HG02852 (cell line): ENCODE measurements around the gene ZNF326.
"Not testable (repeated sequence)": the region's sequence is repeated elsewhere in the genome, so short reads cannot be mapped to it uniquely, and the experiment has no call there.

Experiments used
- ATAC-seq: cut with Tn5 transposase; IDR thresholded peaks from one replicate; pipeline ENCODE4 v1.9.1; 2021; ENCODE audit warnings: mild to moderate bottlenecking, moderate library complexity; ENCODE audit not compliant: unreplicated experiment

ZNF326 gene

DNA sequence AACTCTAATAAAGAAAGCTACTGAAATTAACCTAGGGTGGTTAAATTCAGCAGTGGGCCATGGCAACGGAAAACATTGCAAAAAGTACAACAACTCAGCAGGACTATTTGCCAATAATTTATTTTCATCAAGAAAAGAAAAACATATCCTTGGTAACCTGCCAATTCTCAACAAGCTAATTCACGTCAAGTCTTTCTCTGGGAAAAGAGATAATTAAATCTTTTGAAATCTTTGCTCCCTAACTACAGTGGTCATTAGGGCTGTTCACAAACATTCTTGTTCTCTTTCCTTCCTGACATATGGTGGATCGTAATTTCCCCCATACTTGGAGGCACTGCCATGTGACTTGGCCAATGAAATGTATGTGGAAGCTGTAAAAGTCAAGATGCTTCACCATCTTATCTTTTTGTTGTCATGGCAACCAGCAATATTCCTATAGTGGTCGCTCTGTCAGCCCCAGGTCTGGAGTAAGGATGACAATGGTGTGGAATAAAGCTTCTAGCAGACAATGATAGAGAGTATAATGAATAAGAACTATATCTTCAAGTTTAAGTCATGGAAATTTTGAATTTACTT is 29.6 kb upstream of the ZNF326 start:
- ATAC-seq, result no peak

DNA sequence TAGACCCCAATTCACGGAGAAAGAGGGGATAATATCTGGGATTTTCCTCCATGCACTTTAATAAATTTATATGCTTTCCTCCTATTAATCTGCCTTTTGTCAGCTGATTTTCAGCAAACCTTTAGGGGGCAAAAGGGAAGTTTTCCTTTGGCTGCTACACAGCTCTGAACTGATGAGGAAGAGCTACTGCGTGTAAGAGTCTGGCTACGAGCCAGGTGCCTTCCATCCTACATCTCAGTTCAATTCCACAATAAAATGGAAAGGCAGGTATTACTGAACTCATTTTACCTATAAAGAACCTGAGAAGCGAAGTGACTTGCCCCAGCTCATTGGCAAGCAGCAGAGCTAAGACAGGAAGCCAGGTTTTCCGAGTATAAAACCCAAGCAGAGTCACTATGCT is 28.3 kb upstream of the ZNF326 start:
- no peak for ATAC-seq

DNA sequence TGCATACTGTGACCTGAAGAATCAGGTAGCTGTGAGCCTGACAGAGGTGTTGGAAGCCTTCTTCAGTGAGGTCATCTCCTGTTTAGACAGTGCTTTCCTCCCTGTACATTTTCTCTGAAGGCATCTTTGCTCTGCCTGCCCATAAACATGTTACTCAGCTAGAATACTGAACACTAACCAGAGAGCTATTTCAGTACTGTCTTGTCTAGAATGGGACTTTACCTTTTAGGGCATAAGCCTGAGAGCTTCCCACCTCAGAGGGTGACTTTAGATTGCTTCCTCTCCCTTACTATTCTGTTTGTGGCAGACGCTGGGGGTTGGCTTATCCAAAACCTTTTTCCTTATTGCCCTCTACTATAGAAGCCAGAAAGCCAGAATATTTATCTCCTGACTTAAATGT is 23.3 kb upstream of the ZNF326 start:
- ATAC-seq, result peak; percentile 80

DNA sequence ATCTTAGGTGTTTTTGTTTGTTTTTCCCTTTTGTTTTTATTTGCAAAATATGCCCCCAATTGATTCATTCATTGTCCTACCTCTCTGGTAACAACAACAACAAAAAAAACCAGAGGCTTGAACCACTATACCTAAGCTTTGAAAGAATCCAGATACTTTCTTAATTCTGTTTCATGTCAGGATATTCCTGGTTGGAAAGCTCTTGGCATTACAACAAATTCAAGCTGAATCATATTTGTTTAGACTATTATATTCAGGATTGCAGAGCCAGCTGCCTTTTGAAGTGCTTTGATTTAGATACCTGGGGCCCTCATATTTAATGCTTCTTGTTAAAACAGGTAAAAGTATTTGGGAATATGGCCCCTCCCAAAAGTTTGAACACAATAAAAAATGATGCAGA is 22.9 kb upstream of the ZNF326 start:
- ATAC-seq, result no peak

DNA sequence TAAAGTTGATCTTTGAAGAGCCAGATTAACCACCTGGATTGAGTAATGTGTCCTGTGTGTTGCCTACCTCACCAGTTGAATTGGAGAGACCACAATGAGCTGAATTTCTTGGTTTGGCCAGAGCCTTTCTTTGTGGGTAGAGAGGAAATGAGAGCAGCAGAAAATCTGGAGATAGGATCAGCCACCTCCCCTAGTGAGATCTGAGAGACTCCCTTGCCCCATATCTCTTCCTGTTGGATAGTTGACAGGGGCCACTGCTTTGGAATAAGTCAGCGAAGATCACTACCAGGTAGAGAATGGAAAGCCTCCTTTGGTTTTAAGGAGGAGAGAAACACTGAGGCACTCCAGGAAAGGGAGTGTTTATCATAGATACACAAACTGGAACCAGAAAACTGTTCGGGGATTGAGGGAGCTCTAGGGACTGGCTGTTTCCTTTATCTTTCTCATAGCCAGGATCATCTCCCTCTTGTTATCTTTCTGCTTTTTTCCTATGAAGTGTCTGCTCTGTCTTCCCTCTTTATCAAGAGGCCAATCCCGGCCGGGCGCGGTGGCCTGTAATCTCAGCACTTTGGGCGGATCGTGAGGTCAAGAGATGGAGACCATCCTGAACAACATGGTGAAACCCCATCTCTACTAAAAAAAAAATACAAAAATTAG is 21.3 kb upstream of the ZNF326 start:
- ATAC-seq, result no peak

DNA sequence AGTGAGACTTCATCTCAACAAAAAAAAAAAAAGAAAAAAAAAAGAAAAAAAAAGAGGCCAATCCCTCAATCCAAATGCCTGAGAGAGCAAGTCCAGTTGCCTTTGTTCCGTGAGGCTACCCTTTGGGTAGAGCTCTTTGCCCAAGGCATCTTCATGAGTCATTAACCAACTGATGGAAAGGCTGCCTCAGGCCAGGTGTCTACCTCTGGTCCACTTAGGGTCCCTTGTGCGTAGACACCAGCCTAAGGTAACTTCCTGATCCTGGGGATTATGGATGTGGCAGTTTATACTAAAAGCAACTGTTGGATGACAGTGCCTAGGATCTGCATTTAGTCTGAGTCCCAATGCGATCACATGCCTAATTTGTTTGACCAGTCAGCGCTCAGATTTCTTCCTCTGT is 20.7 kb upstream of the ZNF326 start:
- no peak for ATAC-seq

DNA sequence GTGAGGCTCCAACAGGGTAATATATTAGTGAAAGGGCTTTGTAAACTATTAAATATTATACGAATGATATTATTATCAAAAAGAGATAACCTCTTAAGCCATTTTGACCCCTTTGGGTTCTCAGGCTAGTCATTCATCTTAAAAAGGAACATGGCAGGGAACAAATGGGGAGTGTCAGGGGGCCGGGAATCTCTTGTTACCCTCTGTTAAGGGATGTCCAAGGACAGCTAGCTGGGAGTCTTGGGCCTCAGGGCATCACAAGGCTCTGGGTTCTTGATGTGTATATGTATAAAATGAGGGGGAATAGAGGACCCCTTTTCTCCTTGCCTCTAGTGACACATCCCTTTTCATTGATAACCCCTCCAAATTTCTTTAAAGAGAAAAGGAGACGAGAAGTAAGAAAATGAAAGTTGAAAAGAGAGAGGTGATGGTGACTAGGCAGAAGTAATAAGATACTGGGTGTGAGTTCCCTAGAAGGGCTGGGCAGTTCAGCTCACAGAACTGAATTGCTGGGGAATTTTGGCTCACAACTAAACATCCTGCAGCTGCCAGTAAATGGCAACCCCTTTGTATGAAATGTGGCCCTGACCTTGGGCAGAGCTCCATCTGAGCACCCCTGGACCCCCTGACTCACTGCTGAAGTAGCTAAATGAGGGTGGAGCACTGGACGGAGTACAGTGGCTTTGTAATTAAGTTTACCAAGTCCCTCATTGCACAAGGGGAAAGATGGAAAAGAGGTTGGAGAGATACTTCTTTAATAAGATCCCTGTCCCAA is 20.0 kb upstream of the ZNF326 start:
- ATAC-seq, result no peak

DNA sequence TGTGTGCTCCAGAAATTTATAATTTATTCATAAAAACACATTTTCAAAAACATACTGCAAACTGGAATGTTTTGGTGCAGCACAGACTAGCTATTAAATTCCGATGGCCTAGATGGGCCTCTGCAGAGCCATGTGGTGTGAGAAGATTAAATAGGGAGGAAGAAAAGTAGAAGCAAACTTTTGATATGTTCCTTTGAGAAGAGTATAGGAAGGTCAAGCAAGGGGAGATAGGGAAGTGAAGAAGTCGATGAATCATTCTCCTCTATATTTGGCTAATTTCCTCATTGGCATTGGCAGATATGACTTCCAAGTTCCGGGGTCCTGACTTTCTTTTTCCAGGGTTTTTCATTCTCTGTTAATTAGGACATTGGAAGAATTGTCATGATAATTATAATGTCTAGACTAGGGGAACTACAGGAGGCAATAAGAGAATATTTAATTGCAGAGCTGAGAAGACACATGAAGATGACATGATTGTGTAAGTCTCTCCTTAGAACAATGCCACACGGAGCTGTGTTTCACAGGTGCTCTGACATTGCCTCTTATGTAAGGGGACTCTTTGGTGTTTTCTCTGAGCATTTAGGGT is 19.3 kb upstream of the ZNF326 start:
- ATAC-seq, result no peak

DNA sequence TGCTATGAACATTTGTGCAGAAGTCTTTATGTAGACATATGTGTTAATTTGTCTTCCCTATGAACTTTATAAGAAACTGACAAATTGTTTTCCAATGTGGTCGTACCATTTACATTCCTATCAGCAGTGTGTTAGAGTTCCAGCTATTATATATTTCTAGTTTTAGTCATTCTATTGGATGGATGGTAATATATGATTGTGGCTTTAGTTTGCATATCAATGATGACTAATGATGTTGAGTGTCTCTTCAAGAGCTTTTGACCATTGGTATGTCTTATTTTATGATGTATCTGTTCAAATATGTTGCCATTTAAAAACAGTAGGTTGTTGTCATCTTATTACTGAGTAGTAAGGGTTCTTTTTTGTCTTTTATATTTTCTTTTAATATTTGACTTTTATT is 16.2 kb upstream of the ZNF326 start:
- ATAC-seq, result no peak

DNA sequence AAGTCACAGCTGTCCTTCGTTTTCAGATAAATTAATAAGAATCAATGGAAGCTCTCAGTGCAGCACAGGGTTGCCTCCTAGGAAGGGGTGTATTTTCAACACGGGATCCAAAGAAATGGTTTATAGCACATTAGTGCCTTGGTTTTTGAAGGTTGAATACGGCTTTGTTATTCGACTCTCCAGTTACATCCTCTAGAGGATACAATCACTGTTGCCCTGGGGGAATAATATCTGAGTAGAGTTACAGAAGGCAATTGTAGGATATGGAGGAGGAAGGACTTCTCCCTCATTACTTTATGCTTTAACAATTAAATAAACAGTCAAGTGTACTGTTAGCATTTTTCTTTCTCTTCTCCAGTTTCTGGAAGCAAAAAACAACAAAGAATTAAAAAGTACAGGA is 14.3 kb upstream of the ZNF326 start:
- ATAC-seq, result no peak

DNA sequence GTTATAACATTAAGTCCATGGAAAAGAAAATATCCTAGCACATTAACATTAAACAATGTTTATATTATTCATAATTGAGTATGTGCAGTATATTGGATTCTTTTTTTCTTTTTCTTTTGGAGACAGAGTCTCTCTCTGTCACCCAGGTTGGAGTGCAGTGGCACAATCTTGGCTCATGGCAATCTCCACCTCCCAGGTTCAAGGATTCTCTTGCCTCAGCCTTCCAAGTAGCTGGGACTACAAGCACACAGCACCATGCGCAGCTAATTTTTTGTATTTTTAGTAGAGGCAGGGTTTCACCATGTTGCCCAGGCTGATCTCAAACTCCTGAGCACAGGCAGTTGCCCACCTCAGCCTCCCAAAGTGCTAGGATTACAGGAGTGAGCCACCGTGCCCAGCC is 12.1 kb upstream of the ZNF326 start:
- ATAC-seq, result not testable (repeated sequence)

DNA sequence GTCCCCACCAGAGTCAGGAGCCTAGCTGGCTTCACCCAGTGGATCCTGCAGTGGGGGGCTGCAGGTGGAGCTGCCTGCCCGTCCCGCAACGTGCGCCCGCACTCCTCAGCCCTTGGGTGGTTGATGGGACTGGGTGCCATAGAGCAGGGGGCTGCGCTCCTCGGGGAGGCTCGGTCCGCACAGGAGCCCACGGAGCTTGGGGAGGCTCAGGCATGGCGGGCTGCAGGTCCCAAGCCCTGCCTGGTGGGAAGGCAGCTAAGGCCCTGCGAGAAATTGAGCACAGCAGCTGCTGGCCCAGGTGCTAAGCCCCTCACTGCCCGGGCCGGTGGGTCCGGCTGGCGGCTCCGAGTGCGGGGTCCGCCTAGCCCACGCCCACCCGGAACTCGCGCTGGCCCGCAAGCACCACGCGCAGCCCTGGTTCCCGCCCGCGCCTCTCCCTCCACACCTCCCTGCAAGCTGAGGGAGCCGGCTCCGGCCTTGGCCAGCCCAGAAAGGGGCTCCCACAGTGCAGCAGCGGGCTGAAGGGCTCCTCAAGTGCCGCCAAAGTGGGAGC is 10.3 kb upstream of the ZNF326 start:
- ATAC-seq, result not testable (repeated sequence)

DNA sequence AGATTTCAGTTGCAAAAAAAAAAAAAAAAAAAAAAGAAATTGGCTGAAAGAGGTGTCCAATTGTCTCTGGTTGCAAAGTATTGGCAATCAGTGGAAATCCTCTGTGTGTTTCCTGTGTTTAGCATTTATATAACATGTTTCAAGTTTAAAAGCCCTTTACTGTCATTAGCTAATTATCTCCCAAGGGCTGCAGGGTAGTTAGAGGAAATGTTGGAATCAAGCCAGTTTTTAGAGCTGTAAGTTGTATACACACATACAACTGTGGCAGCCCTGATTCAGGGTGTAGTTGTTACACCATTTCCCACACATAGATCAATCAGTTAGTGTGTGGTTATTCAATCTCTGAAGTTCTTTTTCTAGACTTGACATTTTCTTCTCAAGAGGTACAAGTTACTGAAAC is 8.9 kb upstream of the ZNF326 start:
- ATAC-seq, result no peak

DNA sequence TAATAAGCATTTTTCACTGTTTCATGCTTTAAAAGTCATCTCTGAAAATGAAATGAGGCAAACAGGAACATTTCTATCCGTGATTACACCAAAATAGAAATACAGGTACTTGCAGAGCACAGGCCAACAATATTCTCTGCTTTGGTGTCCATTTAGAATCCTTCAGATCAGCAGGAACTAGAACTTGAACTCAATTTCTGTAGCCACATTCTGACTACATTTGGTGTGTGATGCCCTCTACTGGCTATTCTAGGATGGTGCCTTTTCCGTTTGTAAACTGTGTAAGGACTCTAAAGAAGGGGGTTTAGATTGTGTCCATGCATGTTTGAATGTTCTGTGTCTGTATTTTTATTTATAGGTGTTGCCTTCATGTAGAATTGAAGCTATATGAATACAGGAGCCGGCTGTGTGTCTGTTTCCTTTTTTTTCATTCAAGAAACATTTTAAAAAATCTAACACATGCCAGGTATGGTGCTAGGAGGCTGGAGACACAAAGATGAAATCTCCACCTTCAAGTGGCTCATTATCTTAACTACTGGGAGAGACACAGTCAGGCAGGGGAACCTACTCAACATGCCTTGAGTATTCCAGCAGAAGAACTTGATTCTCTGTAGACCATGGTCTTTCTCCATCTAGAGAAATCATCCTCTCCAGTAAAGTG is 7.6 kb upstream of the ZNF326 start:
- ATAC-seq, result peak; percentile 86

DNA sequence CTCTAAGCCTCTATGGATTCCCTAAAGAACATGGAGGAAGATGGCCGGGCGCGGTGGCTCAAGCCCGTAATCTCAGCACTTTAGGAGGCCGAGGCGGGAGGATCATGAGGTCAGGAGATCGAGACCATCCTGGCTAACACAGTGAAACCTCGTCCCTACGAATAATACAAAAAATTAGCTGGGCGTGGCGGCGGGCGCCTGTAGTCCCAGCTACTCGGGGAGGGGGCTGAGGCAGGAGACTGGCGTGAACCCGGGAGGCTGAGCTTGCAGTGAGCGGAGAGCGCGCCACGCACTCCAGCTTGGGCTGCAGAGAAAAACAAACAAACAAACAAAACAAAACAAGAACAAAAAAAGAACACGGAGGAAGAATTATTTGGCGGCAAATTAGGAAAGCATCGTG is 5.8 kb upstream of the ZNF326 start:
- ATAC-seq, result no peak

DNA sequence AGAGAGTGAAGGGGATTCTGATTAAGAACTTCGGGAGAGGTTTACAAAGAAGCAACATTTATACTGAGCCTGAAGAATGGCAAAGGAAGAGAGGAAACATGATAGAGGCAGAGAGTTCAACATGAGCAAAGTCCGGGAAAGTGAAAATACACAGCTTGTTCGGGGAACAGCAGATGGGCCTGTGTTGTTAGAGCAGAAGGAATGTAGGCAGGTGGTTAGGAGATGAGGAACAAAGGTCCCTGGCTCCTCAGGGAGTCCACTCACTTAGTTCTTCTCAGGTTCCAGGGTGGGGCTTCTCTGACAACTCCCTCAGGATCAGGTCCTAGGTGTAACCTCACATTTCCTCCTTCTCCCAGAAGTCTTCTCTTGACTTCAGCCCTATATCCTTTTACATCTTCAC is 5.1 kb upstream of the ZNF326 start:
- no peak for ATAC-seq

DNA sequence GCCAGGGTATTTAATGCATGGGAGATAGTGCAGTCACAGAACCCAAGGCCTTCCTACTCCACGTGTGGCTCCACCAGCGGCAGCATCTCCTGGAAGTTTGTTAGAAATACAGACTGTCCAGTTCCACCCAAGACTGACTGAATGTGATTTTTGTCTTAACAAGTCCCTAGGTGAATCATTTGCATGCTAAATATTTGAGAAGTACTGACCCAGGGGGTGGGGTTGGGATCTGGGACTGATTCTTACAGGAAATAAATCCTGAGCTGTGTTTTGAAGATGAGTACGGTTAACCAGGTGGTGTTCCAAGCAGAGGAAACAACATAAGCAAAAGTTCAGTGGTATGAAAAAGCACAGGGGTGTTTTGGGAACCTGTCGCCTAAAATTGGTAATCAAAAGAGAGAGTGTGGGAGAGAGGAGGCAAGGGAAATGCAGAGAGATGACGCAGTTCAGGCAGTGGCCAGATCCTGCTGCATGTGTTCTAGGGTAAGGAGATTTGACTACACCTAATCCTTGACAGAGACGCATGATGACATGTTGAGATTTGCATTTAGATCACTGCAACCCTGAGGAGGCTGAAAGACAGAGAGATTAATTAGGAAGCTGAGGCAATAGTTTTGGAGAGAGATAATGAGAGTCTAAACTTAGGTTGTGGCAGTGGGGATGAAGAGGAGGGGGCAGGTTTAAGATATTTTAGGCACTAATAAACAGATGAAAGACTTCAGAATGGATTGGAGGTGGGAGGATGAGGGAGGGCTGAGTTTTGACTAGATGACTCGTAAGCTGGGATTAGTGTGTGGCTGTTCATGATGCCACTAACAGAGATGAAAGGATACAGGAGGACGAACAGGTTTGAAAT is 3.7 kb upstream of the ZNF326 start:
- no peak for ATAC-seq

DNA sequence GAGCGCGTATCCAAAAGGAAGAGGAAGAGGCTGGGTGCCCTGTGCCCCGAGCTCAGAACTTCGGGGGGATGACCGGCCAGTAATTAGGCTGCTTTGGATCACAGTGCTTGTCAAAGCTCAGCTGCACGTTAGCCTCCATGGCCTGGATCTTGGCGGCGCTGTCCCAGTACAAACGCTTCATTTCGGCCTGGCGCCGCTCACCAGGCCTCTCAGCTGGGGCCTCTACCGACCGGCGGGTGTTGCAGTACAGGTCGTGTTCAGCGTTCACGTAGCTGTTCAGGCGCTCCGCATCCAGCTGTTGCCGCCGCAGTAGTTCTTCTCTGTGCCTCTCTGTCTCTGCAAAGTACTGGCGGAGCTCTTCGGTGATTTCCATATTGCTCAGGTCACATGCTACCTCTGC is 1.4 kb upstream of the ZNF326 start:
- no peak for ATAC-seq

DNA sequence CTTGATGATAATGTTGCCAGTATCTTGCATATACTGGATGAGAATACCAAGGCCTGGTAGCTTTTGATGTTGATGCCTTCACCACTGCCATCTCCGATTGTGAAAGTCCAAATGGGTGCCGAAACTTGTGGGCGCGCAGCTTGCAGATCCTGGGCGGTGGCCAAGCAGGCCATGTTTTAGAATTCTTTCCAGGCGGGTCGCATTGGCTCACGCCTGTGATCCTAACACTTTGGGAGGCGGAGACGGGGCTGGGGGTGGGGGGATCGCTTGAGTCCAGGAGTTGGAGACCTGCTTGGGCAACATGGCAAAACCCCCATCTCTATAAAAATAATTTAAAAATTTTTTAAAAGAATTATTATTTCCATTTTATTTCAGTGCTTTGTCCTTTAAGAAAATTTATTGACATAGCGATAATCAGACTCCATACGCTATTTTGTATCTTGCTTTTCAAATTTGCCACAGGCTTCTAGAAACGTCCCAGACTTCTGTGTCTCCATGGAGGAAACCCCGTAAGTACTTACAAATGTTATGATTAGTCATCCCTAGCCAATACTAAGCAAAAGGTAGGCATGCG is 592 bp upstream of the ZNF326 start:
- ATAC-seq, result no peak
